HCT116 (cell line): ENCODE measurements around the gene ZNF474. TPM values are rescaled to one million over a fixed set of nuclear protein-coding genes. Genes with fewer than 3 reads are reported as not detected.

Experiments
- ATAC-seq: fragments of 200-7000 bp; cut with Tn5 transposase; 2 replicates; pipeline ENCODE4 v1.9.1; 2020; ENCODE audit warnings: mild to moderate bottlenecking, moderate library complexity
- BruUV-seq: library from RNA; stranded (reverse); fragments of 400-500 nt; replicated peaks from 2 replicates; lab custom pipeline; 2021; lab: Mats Ljungman, UMichigan
- CTCF ChIA-PET: fragments of 300-600 bp; sonication (Branson Sonifier 250); formaldehyde crosslinking; loops from one replicate; lab custom pipeline; 2021; ENCODE audit warnings: antibody characterized with exemption; lab: Charles Lee
- POLR2A ChIA-PET: fragments of 300-600, 350-600 bp; sonication (Branson Sonifier 250); formaldehyde crosslinking; loops from one replicate; lab custom pipeline; 2021; ENCODE audit warnings: antibody characterized with exemption; lab: Charles Lee
- RAD21 ChIA-PET, 2 experiments: fragments of 300-600 bp; sonication (Branson Sonifier 250); formaldehyde crosslinking; loops; one replicate each; lab custom pipeline; 2023; ENCODE audit warnings: low total read pairs in 2 of 2; ENCODE audit not compliant: uncharacterized antibody in 2 of 2, unreplicated experiment in 2 of 2, low non-redundant PET in 1 of 2; lab: Charles Lee
- DNase-seq: peaks from one replicate; pipeline ENCODE4 v3.0.0-alpha.2; 2010; ENCODE audit warnings: low read depth, low spot score
- H2AFZ ChIP-seq: fragments of 200-600 bp; shearing (Covaris generic), sonication (generic); 2 replicates; pipeline ENCODE4 v1.6.1; 2017; ENCODE audit warnings: low read depth, mixed run types, mixed read lengths, antibody characterized with exemption, low read length; ENCODE audit not compliant: poor library complexity, severe bottlenecking
- H3K27ac ChIP-seq: 2 replicates; pipeline ENCODE4 v1.5.1; 2012; ENCODE audit warnings: low read depth, low read length
- H3K27me3 ChIP-seq: fragments of 200-600 bp; sonication (generic); 2 replicates; pipeline ENCODE4 v1.6.1; 2016; ENCODE audit warnings: mixed run types, low read length, mixed read lengths; ENCODE audit not compliant: insufficient read depth
- H3K36me3 ChIP-seq, 2 experiments: fragments of 200-500 bp in 1 of 2; fragments of 200-600 bp in 1 of 2; sonication (Bioruptor generic) in 1 of 2; sonication (generic) in 1 of 2; 2 replicates each; pipeline versions ENCODE4 v1.5.1 to v1.6.1; 2014 to 2016; ENCODE audit warnings: low read length in 2 of 2, inconsistent platforms in 1 of 2, mixed read lengths in 1 of 2, mixed run types in 1 of 2; ENCODE audit not compliant: insufficient read depth in 2 of 2, control insufficient read depth in 1 of 2
- H3K4me1 ChIP-seq, 2 experiments: fragments of 200-600 bp in 1 of 2; sonication (generic) in 1 of 2; 2 replicates each; pipeline versions ENCODE4 v1.5.1 to v1.6.1; 2012 to 2017; ENCODE audit warnings: low read length in 2 of 2, inconsistent platforms in 1 of 2, mild to moderate bottlenecking in 1 of 2, mixed read lengths in 1 of 2, mixed run types in 1 of 2, moderate library complexity in 1 of 2; ENCODE audit not compliant: insufficient read depth in 2 of 2, control insufficient read depth in 1 of 2
- H3K4me2 ChIP-seq: fragments of 200-600 bp; sonication (generic); 2 replicates; pipeline ENCODE4 v1.6.1; 2017; ENCODE audit warnings: mixed run types, low read length, mixed read lengths
- H3K4me3 ChIP-seq, 2 experiments: fragments of 200-600 bp in 1 of 2; sonication (generic) in 1 of 2; replicated peaks in 1 of 2; 2 replicates each; pipeline ENCODE4 v1.5.1; 2011 to 2016; ENCODE audit warnings: low read length in 2 of 2, control low read depth in 1 of 2, low read depth in 1 of 2, mild to moderate bottlenecking in 1 of 2, mixed read lengths in 1 of 2, mixed run types in 1 of 2
- H3K79me2 ChIP-seq: fragments of 200-600 bp; sonication (generic); 2 replicates; pipeline ENCODE4 v1.6.1; 2017; ENCODE audit warnings: mild to moderate bottlenecking, mixed run types, low read length, moderate library complexity, mixed read lengths; ENCODE audit not compliant: insufficient read depth
- H3K9ac ChIP-seq: fragments of 200-600 bp; sonication (generic); 2 replicates; pipeline ENCODE4 v1.6.1; 2016; ENCODE audit warnings: low read length, mixed read lengths
- H3K9me2 ChIP-seq: fragments of 200-600 bp; sonication (generic), shearing (Covaris generic); 2 replicates; pipeline ENCODE4 v1.6.1; 2017; ENCODE audit warnings: mixed run types, mild to moderate bottlenecking, moderate library complexity; ENCODE audit not compliant: insufficient read depth
- H3K9me3 ChIP-seq, 2 experiments: fragments of 200-500 bp in 1 of 2; fragments of 200-600 bp in 1 of 2; sonication (Bioruptor generic) in 1 of 2; sonication (generic) in 1 of 2; 2 replicates each; pipeline ENCODE4 v1.6.1; 2014 to 2017; ENCODE audit warnings: low read length in 2 of 2, mixed read lengths in 2 of 2, inconsistent platforms in 1 of 2, low read depth in 1 of 2, mild to moderate bottlenecking in 1 of 2, mixed run types in 1 of 2, moderate library complexity in 1 of 2; ENCODE audit not compliant: control insufficient read depth in 1 of 2, insufficient read depth in 1 of 2
- H4K20me1 ChIP-seq: fragments of 200-600 bp; sonication (generic), shearing (Covaris generic); 2 replicates; pipeline ENCODE4 v1.6.1; 2017; ENCODE audit warnings: mixed run types, mild to moderate bottlenecking, moderate library complexity; ENCODE audit not compliant: insufficient read depth
- CEBPB ChIP-seq: IDR thresholded peaks from 2 replicates; pipeline ENCODE4 v1.6.1; 2012; ENCODE audit warnings: low read depth
- ELF1 ChIP-seq: IDR thresholded peaks from 2 replicates; pipeline ENCODE4 v1.6.1; 2012; ENCODE audit warnings: low read depth, borderline replicate concordance
- EZH2 ChIP-seq: fragments of 200-600 bp; sonication (generic); IDR thresholded peaks from 2 replicates; pipeline ENCODE4 v1.6.1; 2017; ENCODE audit warnings: antibody characterized with exemption, mixed run types
- EZH2phosphoT487 ChIP-seq: fragments of 200-600 bp; IDR thresholded peaks from 2 replicates; pipeline ENCODE4 v1.6.1; 2018; ENCODE audit warnings: antibody characterized with exemption, borderline replicate concordance
- JUND ChIP-seq: IDR thresholded peaks from 2 replicates; pipeline ENCODE4 v1.6.1; 2012
- POLR2A ChIP-seq: IDR thresholded peaks from 2 replicates; pipeline ENCODE4 v1.7.0; 2011; ENCODE audit warnings: borderline replicate concordance; ENCODE audit not compliant: insufficient read depth, insufficient read length; ENCODE audit errors: extremely low read depth
- RAD21 ChIP-seq: IDR thresholded peaks from 2 replicates; pipeline ENCODE4 v1.6.1; 2012; ENCODE audit warnings: low read depth, mild to moderate bottlenecking
- SIN3A ChIP-seq: IDR thresholded peaks from 2 replicates; pipeline ENCODE4 v1.6.1; 2012; ENCODE audit warnings: low read depth
- SP1 ChIP-seq: IDR thresholded peaks from 2 replicates; pipeline ENCODE4 v1.6.1; 2012; ENCODE audit warnings: low read depth
- SRF ChIP-seq: IDR thresholded peaks from 2 replicates; pipeline ENCODE4 v1.6.1; 2012; ENCODE audit warnings: low read depth
- TCF7L2 ChIP-seq: IDR thresholded peaks from 2 replicates; pipeline ENCODE4 v1.7.0; 2011; ENCODE audit warnings: borderline replicate concordance, inconsistent platforms; ENCODE audit not compliant: insufficient read depth, insufficient read length; ENCODE audit errors: extremely low read depth
- YY1 ChIP-seq: IDR thresholded peaks from 2 replicates; pipeline ENCODE4 v1.6.1; 2011; ENCODE audit warnings: low read length, low read depth, moderate library complexity, mild to moderate bottlenecking; ENCODE audit not compliant: insufficient replicate concordance; ENCODE audit errors: extremely low read depth
- ZFX ChIP-seq: fragments of 450-650 bp; IDR thresholded peaks from 2 replicates; pipeline ENCODE4 v1.6.1; 2017
- ZNF274 ChIP-seq: fragments of 200-500 bp; sonication (Bioruptor generic); IDR thresholded peaks from 2 replicates; pipeline ENCODE4 v1.6.1; 2014; ENCODE audit warnings: mild to moderate bottlenecking, low read depth, low read length, inconsistent platforms
- intact Hi-C: fragments of 100-400 bp; cut with micrococcal nuclease; formaldehyde crosslinking; loops from 2 replicates; pipeline ENCODE4 v1.10.0; 2022
- total RNA-seq: library from RNA; stranded (reverse); gene quantifications from one replicate; pipeline ENCODE4 v1.2.1, GENCODE V29; 2021; ENCODE audit not compliant: unreplicated experiment
- TF ChIP-seq, protein P1 (sequence below): IDR thresholded peaks from 2 replicates; pipeline ENCODE4 v1.6.1; 2012; ENCODE audit warnings: low read depth
- TF ChIP-seq, protein P2 (sequence below): IDR thresholded peaks from 2 replicates; pipeline ENCODE4 v1.6.1; 2011; ENCODE audit warnings: mild to moderate bottlenecking, low read length, moderate library complexity; ENCODE audit not compliant: insufficient replicate concordance; ENCODE audit errors: extremely low read depth

Gene ZNF474
- total RNA-seq, 1 experiment from 2014 or later, result 0.37 TPM

DNA sequence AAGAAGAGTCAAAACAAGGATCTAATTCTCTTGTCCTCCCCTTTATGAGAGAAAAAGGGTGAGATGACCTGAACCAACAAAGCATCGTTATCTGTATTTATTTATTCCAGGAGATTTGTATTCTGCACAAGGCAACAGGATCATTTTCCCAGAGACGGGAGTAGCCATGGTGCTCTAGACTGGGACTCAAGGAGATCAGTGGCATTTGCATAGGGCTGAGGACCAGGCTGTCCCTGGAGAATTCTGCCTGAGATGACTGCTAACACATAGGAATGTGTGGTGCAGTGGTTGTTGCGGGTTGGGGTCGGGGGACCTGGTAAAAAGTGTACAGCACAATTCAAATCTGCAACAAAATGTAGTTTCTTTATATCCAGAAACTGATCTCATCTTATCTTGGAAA, 22.3 kb upstream of the ZNF474 start:
- no peak overlapping the region for H3K9ac ChIP-seq
- POLR2A ChIA-PET, result no interaction called here
- ATAC-seq, result no peak

More for the DNA sequence above, 22.3 kb upstream of the ZNF474 start:
- no peak for TF ChIP-seq SP1
- no peak for TF ChIP-seq EZH2
- no peak for TF ChIP-seq SRF
- TF ChIP-seq EZH2phosphoT487, result no peak
- no peak for TF ChIP-seq YY1
- TF ChIP-seq TCF7L2, result no peak
- no peak for TF ChIP-seq ZFX
- no peak for TF ChIP-seq JUND
- TF ChIP-seq ELF1, result no peak
- no peak for TF ChIP-seq RAD21
- TF ChIP-seq, protein P1, sequence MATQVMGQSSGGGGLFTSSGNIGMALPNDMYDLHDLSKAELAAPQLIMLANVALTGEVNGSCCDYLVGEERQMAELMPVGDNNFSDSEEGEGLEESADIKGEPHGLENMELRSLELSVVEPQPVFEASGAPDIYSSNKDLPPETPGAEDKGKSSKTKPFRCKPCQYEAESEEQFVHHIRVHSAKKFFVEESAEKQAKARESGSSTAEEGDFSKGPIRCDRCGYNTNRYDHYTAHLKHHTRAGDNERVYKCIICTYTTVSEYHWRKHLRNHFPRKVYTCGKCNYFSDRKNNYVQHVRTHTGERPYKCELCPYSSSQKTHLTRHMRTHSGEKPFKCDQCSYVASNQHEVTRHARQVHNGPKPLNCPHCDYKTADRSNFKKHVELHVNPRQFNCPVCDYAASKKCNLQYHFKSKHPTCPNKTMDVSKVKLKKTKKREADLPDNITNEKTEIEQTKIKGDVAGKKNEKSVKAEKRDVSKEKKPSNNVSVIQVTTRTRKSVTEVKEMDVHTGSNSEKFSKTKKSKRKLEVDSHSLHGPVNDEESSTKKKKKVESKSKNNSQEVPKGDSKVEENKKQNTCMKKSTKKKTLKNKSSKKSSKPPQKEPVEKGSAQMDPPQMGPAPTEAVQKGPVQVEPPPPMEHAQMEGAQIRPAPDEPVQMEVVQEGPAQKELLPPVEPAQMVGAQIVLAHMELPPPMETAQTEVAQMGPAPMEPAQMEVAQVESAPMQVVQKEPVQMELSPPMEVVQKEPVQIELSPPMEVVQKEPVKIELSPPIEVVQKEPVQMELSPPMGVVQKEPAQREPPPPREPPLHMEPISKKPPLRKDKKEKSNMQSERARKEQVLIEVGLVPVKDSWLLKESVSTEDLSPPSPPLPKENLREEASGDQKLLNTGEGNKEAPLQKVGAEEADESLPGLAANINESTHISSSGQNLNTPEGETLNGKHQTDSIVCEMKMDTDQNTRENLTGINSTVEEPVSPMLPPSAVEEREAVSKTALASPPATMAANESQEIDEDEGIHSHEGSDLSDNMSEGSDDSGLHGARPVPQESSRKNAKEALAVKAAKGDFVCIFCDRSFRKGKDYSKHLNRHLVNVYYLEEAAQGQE, result no peak
- TF ChIP-seq, protein P2, sequence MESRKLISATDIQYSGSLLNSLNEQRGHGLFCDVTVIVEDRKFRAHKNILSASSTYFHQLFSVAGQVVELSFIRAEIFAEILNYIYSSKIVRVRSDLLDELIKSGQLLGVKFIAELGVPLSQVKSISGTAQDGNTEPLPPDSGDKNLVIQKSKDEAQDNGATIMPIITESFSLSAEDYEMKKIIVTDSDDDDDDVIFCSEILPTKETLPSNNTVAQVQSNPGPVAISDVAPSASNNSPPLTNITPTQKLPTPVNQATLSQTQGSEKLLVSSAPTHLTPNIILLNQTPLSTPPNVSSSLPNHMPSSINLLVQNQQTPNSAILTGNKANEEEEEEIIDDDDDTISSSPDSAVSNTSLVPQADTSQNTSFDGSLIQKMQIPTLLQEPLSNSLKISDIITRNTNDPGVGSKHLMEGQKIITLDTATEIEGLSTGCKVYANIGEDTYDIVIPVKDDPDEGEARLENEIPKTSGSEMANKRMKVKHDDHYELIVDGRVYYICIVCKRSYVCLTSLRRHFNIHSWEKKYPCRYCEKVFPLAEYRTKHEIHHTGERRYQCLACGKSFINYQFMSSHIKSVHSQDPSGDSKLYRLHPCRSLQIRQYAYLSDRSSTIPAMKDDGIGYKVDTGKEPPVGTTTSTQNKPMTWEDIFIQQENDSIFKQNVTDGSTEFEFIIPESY, result no peak
- TF ChIP-seq POLR2A, result no peak
- TF ChIP-seq SIN3A, result no peak
- TF ChIP-seq CEBPB, result no peak
- TF ChIP-seq ZNF274, result no peak
- H4K20me1 ChIP-seq, result no peaks in the 10 kb centered on the region
- no peak for DNase-seq
- no peaks in the 10 kb centered on the region for H3K27me3 ChIP-seq
- no peaks in the 10 kb centered on the region for H3K9me3 ChIP-seq
- BruUV-seq, result no TSS peak
- no peaks in the 10 kb centered on the region for H3K79me2 ChIP-seq
- no peak overlapping the region for H3K27ac ChIP-seq
- H3K4me2 ChIP-seq, result no peak overlapping the region
- RAD21 ChIA-PET, result no interaction called here
- no peaks in the 10 kb centered on the region for H3K4me1 ChIP-seq
- no peak overlapping the region for H3K4me3 ChIP-seq
- H3K9me2 ChIP-seq, result no peaks in the 10 kb centered on the region
- no peak overlapping the region for H2AFZ ChIP-seq
- intact Hi-C loops, result no loop called here
- CTCF ChIA-PET, result no interaction called here
- no peaks in the 10 kb centered on the region for H3K36me3 ChIP-seq
